NCI-H226 (cell line): ENCODE data around the gene NDC1.
"Not testable (repeated sequence)": the region's sequence is repeated elsewhere in the genome, so short reads cannot be mapped to it uniquely, and the experiment has no call there.

ENCODE experiments used
- DNase-seq: peaks from one replicate; pipeline ENCODE4 v3.0.0-alpha.2; 2015

The NDC1 gene

GRCh38 chr1:53837924-53838653, at the start of gene NDC1:
TSS of gene NDC1 (minus strand) at chr1:53838296. CDS start at chr1:53838261, 35 bp downstream.
- DNase-seq, result peak; percentile 95

- not testable (repeated sequence) for DNase-seq
These were observed 45.5 kb upstream of the NDC1 start for GRCh38 chr1:53883600-53883999.

DNA sequence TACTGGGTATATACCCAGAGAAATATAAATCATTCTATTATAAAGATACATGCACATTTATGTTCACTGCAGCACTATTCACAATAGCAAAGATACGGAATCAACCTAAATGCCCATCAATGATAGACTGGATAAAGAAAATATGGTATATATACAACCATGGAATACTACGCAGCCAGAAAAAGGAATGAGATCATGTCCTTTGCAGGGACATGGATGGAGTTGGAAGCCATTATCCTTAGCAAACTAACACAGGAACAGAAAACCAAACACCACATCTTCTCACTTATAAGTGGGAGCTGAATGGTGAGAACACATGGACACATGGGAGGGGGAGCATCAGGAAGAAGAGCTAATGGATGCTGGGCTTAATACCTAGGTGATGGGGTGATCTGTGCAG, 43.8 kb upstream of the NDC1 start:
- not testable (repeated sequence) for DNase-seq

DNA sequence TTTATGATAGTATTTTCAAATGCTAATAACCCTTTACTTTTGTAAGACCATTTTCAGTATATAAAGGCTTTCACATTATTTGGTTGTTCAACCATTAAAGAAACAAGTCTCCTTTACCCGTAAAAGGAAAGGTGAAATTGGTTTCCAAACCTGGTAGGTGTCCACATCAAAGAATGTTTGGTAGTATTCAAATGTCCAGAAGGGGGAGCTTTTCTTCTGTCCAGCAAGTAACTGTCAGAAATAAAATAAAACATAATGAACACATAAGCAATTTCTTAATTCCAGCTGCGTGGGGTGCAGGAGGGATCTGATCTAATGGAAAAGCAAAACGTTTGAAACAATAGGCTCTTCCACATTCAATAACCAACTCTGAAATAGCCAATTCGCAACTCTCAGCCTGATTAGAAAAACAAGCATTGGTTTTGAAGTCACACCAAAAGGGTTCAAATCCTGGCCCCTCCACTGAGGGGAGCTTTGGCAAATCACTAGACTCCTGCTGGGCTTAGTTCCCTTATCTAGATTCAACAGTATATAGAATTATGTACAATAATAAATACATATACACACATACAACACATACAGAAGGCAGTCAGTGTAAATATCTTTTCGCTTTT, 40.5 kb upstream of the NDC1 start:
- DNase-seq, result no peak

DNA sequence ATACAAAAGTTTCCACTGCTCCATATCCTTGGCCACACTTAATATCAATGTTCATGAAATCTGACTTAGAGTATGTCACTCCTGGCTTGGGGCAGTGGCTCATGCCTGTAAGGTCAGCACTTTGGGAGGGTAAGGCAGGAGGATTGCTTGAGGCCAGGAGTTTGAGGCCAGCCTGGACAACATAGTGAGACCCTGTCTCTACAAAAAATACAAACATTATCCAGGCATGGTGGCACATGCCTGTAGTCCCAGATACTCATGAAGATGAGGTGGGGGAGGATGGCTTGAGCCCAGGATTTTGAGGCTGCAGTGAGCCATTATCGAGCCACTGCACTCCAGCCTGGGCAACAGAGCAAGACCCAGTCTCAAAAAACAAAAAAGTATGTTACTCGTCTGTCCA, 37.1 kb upstream of the NDC1 start:
- not testable (repeated sequence) for DNase-seq

GRCh38 chr1:53871773-53872484, 33.8 kb upstream of the NDC1 start:
- no peak for DNase-seq

GRCh38 chr1:53871221-53871620, 33.1 kb upstream of the NDC1 start:
- no peak for DNase-seq

GRCh38 chr1:53869454-53870117, 31.5 kb upstream of the NDC1 start:
- no peak for DNase-seq

GRCh38 chr1:53868565-53868964, 30.5 kb upstream of the NDC1 start:
- DNase-seq, result no peak

DNA sequence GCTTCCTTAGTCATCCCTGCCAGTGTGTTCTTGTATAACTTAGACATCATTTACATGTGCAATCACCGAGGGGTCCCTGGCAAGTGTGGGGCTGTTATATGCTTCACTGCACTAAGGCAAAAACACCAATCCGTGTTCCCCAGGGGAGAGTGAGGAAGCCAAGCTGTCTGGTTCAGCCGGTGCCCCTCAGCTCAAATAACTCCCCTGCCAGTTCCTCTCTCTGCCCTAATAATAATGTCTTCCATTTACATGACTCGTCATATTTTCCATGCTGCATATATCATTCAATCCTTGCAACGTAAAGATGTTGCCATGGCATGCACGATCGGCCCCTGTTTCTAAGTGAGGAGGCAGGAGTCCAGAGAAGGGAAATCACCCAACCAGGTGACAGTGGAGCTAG, 24.4 kb upstream of the NDC1 start:
- DNase-seq, result no peak

GRCh38 chr1:53860967-53861411, 22.9 kb upstream of the NDC1 start:
- DNase-seq, result peak; percentile 29

- no peak for DNase-seq
These were observed 13.6 kb upstream of the NDC1 start for GRCh38 chr1:53851571-53852285.

DNA sequence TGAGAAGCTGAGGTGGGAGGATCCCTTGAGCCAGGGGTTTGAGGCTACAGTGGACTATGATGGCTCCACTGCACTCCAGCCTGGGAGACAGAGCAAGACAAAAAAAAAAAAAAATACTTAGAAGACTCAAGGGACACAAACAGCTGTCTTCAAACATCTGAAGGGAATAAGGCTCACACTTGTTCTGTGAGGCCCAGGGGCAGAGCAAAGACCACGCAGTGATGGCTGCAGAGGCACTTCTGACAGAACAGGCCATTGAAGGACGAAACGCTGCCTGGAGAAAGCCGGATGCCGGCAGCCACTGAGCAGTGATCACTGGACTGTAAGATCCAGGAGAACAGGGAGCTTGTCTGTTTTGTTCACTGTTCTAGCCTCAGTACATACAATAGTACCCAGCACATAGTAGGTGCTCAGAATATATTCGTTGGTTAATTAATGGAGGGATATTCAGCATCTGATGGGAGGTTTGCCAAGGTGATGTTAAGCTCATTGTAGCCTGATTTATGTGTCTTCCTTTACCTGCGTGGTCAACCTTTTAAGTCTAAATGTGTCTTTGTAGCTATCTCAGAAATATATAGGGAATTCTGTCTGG, 12.1 kb upstream of the NDC1 start:
- DNase-seq, result no peak

DNA sequence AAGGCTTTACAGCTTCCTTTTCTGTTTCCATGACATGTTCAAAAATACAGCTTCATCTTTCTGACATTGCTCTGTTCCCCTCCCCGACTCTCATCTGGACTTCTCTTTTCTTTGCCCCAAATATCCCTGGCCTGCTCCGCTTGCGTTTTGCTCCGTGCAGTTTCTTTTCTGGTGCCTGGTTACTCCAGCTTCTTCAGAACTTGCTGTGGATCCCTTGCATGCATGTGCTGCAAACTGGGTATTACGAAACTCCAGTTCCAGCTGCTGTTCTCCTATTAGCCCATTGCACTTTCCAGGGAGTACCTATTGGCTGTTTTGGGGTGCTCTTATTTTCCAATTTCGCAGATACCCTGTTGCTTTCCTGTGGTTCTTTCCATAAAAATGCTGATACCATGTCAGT, 9.9 kb upstream of the NDC1 start:
- no peak for DNase-seq

- no peak for DNase-seq
These were observed 4.3 kb upstream of the NDC1 start for GRCh38 chr1:53842347-53842746.

- no peak for DNase-seq
These were observed 518 bp upstream of the NDC1 start for GRCh38 chr1:53838654-53838974.

DNA sequence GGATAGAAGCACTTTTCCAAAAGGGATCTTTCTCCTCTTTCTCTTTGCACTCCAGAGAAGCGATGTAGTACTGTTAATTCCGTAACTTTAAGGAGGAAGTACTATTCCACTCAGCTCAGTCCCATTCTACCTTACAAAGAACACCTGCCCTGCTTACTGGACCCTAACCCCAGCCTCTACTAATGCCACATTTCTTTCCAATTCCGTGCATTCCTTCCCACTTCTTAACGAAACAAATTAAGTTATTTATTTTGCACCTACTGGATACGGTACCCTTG, 511 bp downstream of the NDC1 start:
- DNase-seq, result no peak

GRCh38 chr1:53835491-53835890, 2.6 kb downstream of the NDC1 start:
- no peak for DNase-seq

- DNase-seq, result no peak
These were observed 3.3 kb downstream of the NDC1 start for GRCh38 chr1:53834776-53835175.

GRCh38 chr1:53833393-53833792, 4.7 kb downstream of the NDC1 start:
- no peak for DNase-seq

DNA sequence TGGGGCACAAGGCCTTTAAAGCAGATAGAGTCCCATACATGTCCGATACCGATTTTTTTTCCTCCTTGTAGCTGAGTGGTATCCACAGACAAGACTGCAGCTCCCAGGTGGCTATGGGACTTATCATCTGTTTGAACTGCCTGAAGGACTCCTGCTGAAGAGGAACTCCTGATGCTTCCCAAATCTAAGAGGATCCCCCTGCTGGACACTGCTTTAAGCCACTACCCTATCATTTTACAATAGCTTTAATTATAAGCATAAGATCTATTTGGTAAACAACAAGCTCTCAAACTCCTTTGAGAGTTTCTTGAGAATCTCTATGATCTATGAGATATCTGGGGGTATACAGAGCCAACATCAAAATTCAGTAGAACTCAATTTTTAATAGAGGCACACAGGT, 11.7 kb downstream of the NDC1 start:
- DNase-seq, result no peak

DNA sequence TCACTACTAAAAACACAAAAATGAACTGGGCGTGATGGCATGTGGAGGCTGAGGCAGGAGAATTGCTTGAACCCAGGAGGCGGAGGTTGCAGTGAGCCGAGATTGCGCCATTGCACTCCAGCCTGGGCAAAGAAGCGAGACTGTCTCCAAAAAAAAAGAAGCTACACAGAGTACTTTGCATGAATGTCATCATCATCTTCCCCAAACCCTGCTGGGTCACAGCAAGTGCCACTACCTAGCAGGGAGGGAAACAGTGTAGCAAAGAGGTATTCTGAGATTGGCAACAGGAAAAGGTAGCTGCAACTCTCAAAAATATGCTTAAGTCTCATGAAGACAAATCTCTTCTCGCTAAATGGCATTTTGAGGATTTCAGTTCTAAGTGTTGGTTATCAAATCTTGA, 12.8 kb downstream of the NDC1 start:
- DNase-seq, result no peak

DNA sequence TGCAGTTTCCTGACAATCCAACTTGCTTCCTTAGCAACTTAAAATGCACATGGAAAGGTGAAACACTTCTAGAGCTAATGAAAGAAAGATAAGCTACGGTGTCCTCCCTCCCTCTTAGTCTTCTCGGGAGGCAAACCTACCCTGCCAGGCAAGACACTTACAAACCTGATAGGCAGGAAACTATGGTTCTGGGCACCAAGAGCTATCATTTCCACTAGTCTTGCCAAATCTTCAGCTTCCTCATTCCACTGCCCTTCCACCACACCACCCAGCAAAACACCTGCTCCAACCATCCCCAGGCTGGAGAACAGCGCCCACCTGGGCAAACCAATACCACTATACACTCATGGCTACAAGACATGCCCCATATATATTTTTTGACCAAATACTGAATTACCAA, 15.2 kb downstream of the NDC1 start:
- DNase-seq, result no peak
